Measurements from ENCODE around the gene GH1. TPM values are rescaled to one million over a fixed set of nuclear protein-coding genes. Genes with fewer than 3 reads are reported as not detected.
"Not testable (repeated sequence)": the region's sequence is repeated elsewhere in the genome, so short reads cannot be mapped to it uniquely, and the experiment has no call there.

GH1 gene
- total RNA-seq, 1 donor from 2014 or later = not detected

DNA sequence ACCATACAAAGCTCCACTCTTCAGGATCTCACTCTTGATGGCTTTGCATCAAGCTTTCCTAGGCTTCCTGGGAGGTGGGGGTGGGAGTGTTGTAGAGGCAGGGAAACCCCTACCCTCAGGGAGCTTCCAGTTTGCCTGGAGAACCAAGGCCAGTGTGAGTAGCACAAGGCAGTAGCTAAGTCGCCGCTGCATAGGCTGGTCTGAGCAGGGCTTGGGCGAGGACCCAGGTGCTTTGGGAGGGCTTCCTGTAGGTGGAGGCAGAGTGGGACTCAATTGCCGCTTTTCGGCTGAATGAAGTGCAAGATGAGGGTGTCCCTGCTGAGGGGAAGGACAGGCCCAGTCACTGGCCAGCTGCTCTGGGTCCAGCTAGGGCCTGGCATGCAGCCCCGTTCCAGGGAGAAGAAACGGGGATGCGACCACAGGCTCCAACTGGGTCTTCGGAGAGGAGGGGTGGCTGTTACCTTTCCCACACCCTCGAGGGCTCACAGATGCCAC lies 9.6 kb upstream of the GH1 start:
- DNase-seq (ENCODE audit: low spot score, unreplicated experiment) = no peak
- H3K4me3 Mint-ChIP-seq (ENCODE audit: low read depth) = no peak overlapping the region
- H3K36me3 Mint-ChIP-seq (ENCODE audit: insufficient read depth) = no peaks in the 10 kb centered on the region
- no peaks in the 10 kb centered on the region for H3K9me3 Mint-ChIP-seq (ENCODE audit: low read depth)
- H3K4me1 Mint-ChIP-seq (ENCODE audit: low read depth) = no peaks in the 10 kb centered on the region
- H3K27me3 Mint-ChIP-seq = no peaks in the 10 kb centered on the region
- TF ChIP-seq, protein P1, sequence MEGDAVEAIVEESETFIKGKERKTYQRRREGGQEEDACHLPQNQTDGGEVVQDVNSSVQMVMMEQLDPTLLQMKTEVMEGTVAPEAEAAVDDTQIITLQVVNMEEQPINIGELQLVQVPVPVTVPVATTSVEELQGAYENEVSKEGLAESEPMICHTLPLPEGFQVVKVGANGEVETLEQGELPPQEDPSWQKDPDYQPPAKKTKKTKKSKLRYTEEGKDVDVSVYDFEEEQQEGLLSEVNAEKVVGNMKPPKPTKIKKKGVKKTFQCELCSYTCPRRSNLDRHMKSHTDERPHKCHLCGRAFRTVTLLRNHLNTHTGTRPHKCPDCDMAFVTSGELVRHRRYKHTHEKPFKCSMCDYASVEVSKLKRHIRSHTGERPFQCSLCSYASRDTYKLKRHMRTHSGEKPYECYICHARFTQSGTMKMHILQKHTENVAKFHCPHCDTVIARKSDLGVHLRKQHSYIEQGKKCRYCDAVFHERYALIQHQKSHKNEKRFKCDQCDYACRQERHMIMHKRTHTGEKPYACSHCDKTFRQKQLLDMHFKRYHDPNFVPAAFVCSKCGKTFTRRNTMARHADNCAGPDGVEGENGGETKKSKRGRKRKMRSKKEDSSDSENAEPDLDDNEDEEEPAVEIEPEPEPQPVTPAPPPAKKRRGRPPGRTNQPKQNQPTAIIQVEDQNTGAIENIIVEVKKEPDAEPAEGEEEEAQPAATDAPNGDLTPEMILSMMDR (IDR thresholded peaks at IDR 0.05; ENCODE audit: unreplicated experiment) = no peak
- H3K27ac Mint-ChIP-seq = no peak overlapping the region

DNA sequence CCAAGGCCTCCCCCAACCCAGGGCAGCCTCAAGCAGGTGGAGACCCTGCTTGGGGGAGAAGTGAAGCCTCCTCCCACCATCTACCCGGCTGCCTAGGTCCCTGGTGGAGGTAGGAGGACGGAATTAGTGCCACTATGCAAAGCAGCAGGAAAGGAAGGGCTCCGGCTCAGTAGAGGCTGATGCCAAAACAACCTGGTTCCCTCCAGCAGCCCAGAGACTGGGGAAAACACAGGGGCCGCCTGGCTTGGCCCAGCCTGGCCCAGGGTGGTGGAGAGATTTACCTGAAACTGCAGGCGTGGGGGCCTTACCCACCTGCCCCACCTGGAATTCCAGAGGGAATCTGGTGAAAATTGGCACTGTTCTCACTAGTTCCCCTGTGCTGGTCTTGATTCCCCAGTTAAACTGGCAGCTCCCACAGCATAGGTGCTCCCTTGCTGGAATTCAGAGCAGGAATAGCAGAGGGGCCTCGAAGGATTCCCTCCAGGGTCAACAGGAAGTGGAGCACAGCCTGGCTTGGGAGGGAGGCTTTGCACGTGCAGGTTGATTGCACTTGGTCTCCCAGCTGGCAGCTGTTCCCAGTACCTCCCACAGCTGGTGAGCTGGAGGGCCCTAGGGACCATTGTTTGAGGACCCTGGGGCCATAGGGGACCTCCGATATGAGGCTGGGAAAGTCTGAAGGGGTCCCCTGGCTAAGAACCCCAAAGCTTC lies 9.0 kb upstream of the GH1 start:
- H3K4me3 Mint-ChIP-seq (ENCODE audit: low read depth) = no peak overlapping the region
- H3K9me3 Mint-ChIP-seq (ENCODE audit: low read depth) = no peaks in the 10 kb centered on the region
- H3K27me3 Mint-ChIP-seq = no peaks in the 10 kb centered on the region
- no peaks in the 10 kb centered on the region for H3K36me3 Mint-ChIP-seq (ENCODE audit: insufficient read depth)
- H3K4me1 Mint-ChIP-seq (ENCODE audit: low read depth) = no peaks in the 10 kb centered on the region
- TF ChIP-seq, protein P1 (IDR thresholded peaks at IDR 0.05; ENCODE audit: unreplicated experiment) = no peak
- DNase-seq (ENCODE audit: low spot score, unreplicated experiment) = no peak
- no peak overlapping the region for H3K27ac Mint-ChIP-seq

DNA sequence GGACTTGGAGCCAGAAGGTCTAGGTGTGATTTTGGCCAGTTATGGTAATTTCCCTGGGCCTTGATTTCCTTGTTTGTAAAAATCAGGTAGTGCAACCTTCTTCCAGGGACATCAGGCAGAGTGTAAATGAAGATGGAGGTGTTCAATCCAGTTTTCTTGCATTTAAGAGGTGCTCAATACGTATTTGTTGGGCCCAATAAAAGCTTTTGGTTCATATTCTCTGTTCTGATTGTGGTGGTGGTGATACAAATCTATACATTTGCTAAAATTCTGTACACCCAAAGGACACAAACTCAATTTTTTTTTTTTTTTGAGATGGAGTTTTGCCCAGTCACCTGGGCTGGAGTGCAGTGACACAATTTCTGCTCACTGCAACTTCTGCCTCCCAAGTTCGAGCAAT lies 7.5 kb upstream of the GH1 start:
- H3K27ac Mint-ChIP-seq = no peak overlapping the region
- H3K27me3 Mint-ChIP-seq = peaks cover 3% of the 10 kb centered on the region
- no peak overlapping the region for H3K4me3 Mint-ChIP-seq (ENCODE audit: low read depth)
- no peak for DNase-seq (ENCODE audit: low spot score, unreplicated experiment)
- no peaks in the 10 kb centered on the region for H3K9me3 Mint-ChIP-seq (ENCODE audit: low read depth)
- no peaks in the 10 kb centered on the region for H3K36me3 Mint-ChIP-seq (ENCODE audit: insufficient read depth)
- no peaks in the 10 kb centered on the region for H3K4me1 Mint-ChIP-seq (ENCODE audit: low read depth)
- TF ChIP-seq, protein P1 (IDR thresholded peaks at IDR 0.05; ENCODE audit: unreplicated experiment) = no peak

DNA sequence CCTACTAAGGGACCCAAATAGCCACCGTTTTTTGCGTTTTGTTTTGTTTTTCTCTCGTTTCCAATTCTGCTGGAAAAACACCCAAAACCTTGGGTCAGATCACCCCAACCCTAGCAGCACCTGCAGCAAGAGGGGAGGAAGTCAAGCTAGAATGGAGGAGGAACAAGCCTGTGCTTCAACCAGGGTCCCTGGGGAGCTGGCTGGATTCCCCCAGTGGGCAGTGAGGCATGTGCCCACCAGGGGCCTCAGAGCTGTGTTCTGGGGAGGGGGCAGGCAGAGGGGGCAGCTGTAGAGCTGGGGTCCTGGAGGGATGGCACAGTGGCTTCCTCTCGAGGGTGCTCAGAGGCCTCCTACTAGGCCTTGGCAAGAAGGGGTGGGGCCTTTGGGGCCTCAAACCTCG lies 7.0 kb upstream of the GH1 start:
- peaks cover 3% of the 10 kb centered on the region for H3K27me3 Mint-ChIP-seq
- H3K9me3 Mint-ChIP-seq (ENCODE audit: low read depth) = no peaks in the 10 kb centered on the region
- no peak overlapping the region for H3K4me3 Mint-ChIP-seq (ENCODE audit: low read depth)
- TF ChIP-seq, protein P1 (IDR thresholded peaks at IDR 0.05; ENCODE audit: unreplicated experiment) = no peak
- no peaks in the 10 kb centered on the region for H3K36me3 Mint-ChIP-seq (ENCODE audit: insufficient read depth)
- H3K4me1 Mint-ChIP-seq (ENCODE audit: low read depth) = no peaks in the 10 kb centered on the region
- H3K27ac Mint-ChIP-seq = no peak overlapping the region
- DNase-seq (ENCODE audit: low spot score, unreplicated experiment) = no peak

DNA sequence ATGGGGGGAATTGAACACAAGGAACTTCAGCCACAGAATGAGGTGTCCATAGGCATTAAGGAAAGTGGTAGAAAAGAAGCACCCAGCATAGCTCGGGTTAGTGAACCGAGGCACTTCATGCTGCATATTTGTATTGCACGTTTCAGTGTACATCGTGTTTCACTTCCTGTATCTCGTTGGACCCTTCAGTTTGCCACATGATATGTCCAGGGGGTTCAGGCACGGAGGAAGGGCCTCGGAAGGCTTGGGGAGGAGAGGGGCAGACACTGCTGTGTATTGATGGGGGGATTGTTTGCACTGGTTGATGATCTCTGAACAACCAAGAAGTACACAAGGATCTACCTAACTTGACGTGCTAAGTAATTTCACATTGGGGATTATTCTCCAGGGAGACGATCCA lies 3.8 kb upstream of the GH1 start:
- not testable (repeated sequence) for H3K27ac Mint-ChIP-seq; H3K4me3 Mint-ChIP-seq (ENCODE audit: low read depth); H3K9me3 Mint-ChIP-seq (ENCODE audit: low read depth); H3K36me3 Mint-ChIP-seq (ENCODE audit: insufficient read depth); DNase-seq (ENCODE audit: low spot score, unreplicated experiment); H3K4me1 Mint-ChIP-seq (ENCODE audit: low read depth)
- peaks cover 23% of the 10 kb centered on the region for H3K27me3 Mint-ChIP-seq

DNA sequence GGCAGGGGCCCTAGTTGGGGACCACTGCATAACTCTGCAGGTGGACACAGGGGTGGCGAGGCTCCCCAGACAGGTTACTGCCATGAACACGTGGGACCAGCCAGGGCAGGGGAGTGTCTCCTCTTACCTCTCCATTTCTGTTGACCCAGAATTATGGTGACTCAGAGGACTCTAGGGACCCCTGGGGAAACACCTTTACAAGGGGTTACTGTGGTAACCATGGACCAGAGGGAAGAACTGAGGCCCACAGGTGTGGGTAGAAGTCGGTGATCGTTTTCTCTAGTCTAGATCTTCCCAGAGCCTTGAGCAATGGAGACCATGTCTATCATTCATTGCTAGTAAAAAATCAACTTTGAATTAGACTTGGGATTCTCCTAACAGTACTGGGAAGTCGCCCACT lies 2.1 kb upstream of the GH1 start:
- H3K36me3 Mint-ChIP-seq (ENCODE audit: insufficient read depth); H3K9me3 Mint-ChIP-seq (ENCODE audit: low read depth); DNase-seq (ENCODE audit: low spot score, unreplicated experiment); H3K27ac Mint-ChIP-seq; H3K4me1 Mint-ChIP-seq (ENCODE audit: low read depth); H3K4me3 Mint-ChIP-seq (ENCODE audit: low read depth): not testable (repeated sequence)
- H3K27me3 Mint-ChIP-seq = peaks cover 34% of the 10 kb centered on the region

DNA sequence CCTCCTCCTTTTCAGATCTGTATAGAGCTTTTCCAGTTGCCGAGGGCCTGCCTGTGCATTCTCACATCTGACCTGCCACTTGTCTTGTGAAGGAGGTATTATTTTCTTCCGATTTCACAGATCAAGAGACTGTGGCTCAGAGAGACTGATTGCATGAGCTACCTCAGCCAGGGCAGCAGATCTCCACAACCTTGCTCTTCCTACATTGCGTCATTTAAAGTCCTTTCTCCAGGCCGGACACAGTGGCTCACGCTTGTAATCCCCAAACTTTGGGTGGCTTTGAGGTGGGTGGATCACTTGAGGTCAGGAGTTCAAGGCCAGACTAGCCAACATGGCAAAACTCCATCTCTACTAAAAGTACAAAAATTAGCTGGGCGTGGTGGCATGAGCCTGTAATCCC lies 1.4 kb upstream of the GH1 start:
- H3K27me3 Mint-ChIP-seq = peaks cover 38% of the 10 kb centered on the region
- not testable (repeated sequence) for DNase-seq (ENCODE audit: low spot score, unreplicated experiment); H3K4me3 Mint-ChIP-seq (ENCODE audit: low read depth); H3K36me3 Mint-ChIP-seq (ENCODE audit: insufficient read depth); H3K9me3 Mint-ChIP-seq (ENCODE audit: low read depth); H3K27ac Mint-ChIP-seq; H3K4me1 Mint-ChIP-seq (ENCODE audit: low read depth)
